Stimulated activated effector memory CD8-positive, alpha-beta T cell treated with anti-CD3 and anti-CD28 coated beads, Interleukin-12 subunit alpha, Interleukin-12 subunit beta, amount 100 ng/mL, for 72 hours (primary cell): ENCODE data around the gene BAZ2B.

Experiments
- ATAC-seq: fragments of 150-1000 bp; cut with Tn5 transposase; 2 replicates; pipeline ENCODE4 v1.10.0; 2021
- DNase-seq, 2 donors: peaks; one replicate each; pipeline ENCODE4 v3.0.0; 2021 to 2022; ENCODE audit warnings: low spot score in 2 of 2
- H3K27ac Mint-ChIP-seq: one replicate; pipeline ENCODE4 v1.8.0; 2022; ENCODE audit warnings: mild to moderate bottlenecking, mixed read lengths
- H3K36me3 Mint-ChIP-seq: one replicate; pipeline ENCODE4 v1.8.0; 2022; ENCODE audit warnings: mild to moderate bottlenecking, mixed read lengths
- H3K4me1 Mint-ChIP-seq: one replicate; pipeline ENCODE4 v1.8.0; 2022; ENCODE audit warnings: mixed read lengths
- H3K4me3 Mint-ChIP-seq: one replicate; pipeline ENCODE4 v1.8.0; 2022; ENCODE audit warnings: mild to moderate bottlenecking, mixed read lengths
- H3K9me3 Mint-ChIP-seq: one replicate; pipeline ENCODE4 v1.8.0; 2022; ENCODE audit warnings: mixed read lengths

The BAZ2B gene, protein sequence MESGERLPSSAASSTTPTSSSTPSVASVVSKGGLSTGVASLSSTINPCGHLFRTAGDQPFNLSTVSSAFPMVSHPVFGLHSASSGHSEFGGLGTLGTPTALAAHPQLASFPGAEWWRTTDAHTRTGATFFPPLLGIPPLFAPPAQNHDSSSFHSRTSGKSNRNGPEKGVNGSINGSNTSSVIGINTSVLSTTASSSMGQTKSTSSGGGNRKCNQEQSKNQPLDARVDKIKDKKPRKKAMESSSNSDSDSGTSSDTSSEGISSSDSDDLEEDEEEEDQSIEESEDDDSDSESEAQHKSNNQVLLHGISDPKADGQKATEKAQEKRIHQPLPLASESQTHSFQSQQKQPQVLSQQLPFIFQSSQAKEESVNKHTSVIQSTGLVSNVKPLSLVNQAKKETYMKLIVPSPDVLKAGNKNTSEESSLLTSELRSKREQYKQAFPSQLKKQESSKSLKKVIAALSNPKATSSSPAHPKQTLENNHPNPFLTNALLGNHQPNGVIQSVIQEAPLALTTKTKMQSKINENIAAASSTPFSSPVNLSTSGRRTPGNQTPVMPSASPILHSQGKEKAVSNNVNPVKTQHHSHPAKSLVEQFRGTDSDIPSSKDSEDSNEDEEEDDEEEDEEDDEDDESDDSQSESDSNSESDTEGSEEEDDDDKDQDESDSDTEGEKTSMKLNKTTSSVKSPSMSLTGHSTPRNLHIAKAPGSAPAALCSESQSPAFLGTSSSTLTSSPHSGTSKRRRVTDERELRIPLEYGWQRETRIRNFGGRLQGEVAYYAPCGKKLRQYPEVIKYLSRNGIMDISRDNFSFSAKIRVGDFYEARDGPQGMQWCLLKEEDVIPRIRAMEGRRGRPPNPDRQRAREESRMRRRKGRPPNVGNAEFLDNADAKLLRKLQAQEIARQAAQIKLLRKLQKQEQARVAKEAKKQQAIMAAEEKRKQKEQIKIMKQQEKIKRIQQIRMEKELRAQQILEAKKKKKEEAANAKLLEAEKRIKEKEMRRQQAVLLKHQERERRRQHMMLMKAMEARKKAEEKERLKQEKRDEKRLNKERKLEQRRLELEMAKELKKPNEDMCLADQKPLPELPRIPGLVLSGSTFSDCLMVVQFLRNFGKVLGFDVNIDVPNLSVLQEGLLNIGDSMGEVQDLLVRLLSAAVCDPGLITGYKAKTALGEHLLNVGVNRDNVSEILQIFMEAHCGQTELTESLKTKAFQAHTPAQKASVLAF (N-terminal part only)

GRCh38 chr2:159616286-159616701 lies at the start of gene BAZ2B:
Gene BAZ2B (minus strand): TSS chr2:159616548. CDS start chr2:159478719, 137,829 bp downstream.
- H3K4me3 Mint-ChIP-seq = peak within 1 kb of the TSS; percentile 83
- ATAC-seq (peak; percentile 34), DNase-seq (no peak)
- no peaks in the 10 kb centered on the region for H3K36me3 Mint-ChIP-seq
- H3K9me3 Mint-ChIP-seq = no peaks in the 10 kb centered on the region
- peak within 1 kb of the TSS; percentile 87 for H3K27ac Mint-ChIP-seq
- H3K4me1 Mint-ChIP-seq = peaks cover 6% of the 10 kb centered on the region

DNA sequence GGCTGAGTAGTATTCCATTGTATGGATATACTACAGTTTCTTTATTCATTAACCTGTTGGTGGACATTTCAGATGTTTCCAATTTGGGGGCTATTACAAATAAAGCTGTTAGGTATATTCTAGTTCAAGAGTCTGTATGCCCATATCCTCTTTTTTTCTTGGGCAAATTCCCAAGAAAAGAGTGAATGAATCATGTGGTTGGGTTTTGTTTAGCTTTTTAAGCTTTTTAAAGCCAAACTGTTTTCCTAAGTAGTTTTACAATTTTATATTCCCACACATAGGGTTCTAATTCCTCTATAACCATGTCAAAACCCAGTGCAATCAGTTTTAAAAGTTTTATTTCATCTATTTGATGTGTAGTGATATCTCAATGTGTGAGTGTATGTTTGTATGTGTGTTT lies 44.9 kb upstream of the BAZ2B start:
- Mint-ChIP-seq H3K27ac (no peak overlapping the region), H3K36me3 (no peaks in the 10 kb centered on the region), H3K4me3 (no peak overlapping the region), H3K9me3 (peaks cover 4% of the 10 kb centered on the region), H3K4me1 (no peaks in the 10 kb centered on the region)
- ATAC-seq (no peak), DNase-seq (no peak)

GRCh38 chr2:159658881-159659873 lies 42.8 kb upstream of the BAZ2B start:
- Mint-ChIP-seq H3K9me3 (peaks cover 13% of the 10 kb centered on the region), H3K4me1 (no peaks in the 10 kb centered on the region), H3K4me3 (no peak overlapping the region), H3K27ac (no peak overlapping the region), H3K36me3 (no peaks in the 10 kb centered on the region)
- no peak for ATAC-seq
- DNase-seq = no peak

GRCh38 chr2:159653962-159654361 lies 37.6 kb upstream of the BAZ2B start:
- Mint-ChIP-seq H3K36me3 (no peaks in the 10 kb centered on the region), H3K9me3 (peaks cover 13% of the 10 kb centered on the region), H3K27ac (no peak overlapping the region), H3K4me3 (no peak overlapping the region), H3K4me1 (no peaks in the 10 kb centered on the region)
- DNase-seq (no peak), ATAC-seq (no peak)

DNA sequence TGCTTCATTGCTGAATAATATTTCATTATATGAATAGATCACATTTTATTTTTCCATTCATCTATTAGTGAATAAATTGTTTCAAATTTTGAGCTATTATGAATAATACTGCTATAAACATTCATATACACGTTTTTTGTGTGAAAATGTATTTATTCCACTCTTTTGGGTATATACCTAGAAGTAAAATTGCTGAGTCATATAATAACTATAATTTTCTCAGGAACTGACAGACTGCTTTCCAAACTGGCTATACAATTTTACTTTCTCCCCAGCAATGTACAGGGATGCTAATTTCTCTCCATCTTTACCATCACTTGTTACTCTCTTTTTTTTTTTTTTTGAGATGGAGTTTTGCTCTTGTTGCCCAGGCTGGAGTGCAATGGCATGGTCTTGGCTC lies 35.5 kb upstream of the BAZ2B start:
- Mint-ChIP-seq H3K9me3 (peaks cover 13% of the 10 kb centered on the region), H3K4me3 (no peak overlapping the region), H3K27ac (no peak overlapping the region), H3K4me1 (no peaks in the 10 kb centered on the region), H3K36me3 (no peaks in the 10 kb centered on the region)
- DNase-seq (no peak), ATAC-seq (no peak)

DNA sequence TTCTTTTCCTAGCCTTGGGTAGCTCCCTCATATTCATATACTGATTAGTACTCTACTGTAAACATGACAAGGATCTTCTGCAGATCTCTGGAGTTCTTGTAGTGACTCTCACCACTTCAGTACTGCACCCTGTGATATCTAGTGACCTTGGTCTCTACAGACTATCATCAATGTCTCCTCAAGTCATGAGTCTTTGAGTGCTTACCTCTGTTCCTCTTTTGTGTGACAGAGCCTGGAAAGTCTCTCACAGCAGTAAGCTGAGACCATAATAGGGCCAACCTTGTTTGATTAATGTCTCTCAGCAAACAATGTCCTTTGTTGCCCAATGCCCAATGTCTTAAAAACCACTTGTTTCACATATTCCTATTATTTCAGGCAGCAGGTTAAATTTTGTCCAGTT lies 34.2 kb upstream of the BAZ2B start:
- H3K9me3 Mint-ChIP-seq = peaks cover 6% of the 10 kb centered on the region
- DNase-seq (no peak), ATAC-seq (no peak)
- H3K4me3 Mint-ChIP-seq = no peak overlapping the region
- no peaks in the 10 kb centered on the region for H3K36me3 Mint-ChIP-seq
- no peak overlapping the region for H3K27ac Mint-ChIP-seq
- H3K4me1 Mint-ChIP-seq = no peaks in the 10 kb centered on the region

DNA sequence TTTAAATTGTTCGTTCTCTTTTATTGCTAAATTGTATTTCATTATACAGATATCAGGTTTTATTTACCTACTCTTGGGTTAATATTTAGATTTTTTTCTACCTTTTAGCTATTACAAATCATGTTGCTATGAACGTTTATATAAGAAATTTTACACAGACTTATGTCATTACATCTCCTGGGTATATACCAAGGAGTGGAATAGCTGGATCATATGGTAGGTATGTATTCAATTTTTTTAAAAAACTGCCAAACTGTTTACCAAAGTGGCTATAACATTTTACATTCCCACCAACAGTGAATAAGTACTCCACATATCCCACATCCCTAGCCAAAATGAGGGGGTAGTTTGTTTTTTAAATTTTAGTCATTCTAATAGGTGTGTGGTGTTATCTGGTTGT lies 32.3 kb upstream of the BAZ2B start:
- ATAC-seq = no peak
- no peaks in the 10 kb centered on the region for H3K36me3 Mint-ChIP-seq

GRCh38 chr2:159647667-159648066 lies 31.3 kb upstream of the BAZ2B start:
- no peaks in the 10 kb centered on the region for H3K36me3 Mint-ChIP-seq
- no peak overlapping the region for H3K27ac Mint-ChIP-seq
- no peaks in the 10 kb centered on the region for H3K4me1 Mint-ChIP-seq
- DNase-seq (no peak), ATAC-seq (no peak)
- H3K4me3 Mint-ChIP-seq = no peak overlapping the region
- no peaks in the 10 kb centered on the region for H3K9me3 Mint-ChIP-seq

More for the DNA sequence above, 32.3 kb upstream of the BAZ2B start:
- no peaks in the 10 kb centered on the region for H3K4me1 Mint-ChIP-seq
- no peak overlapping the region for H3K27ac Mint-ChIP-seq
- no peak overlapping the region for H3K4me3 Mint-ChIP-seq
- DNase-seq = no peak
- no peaks in the 10 kb centered on the region for H3K9me3 Mint-ChIP-seq

- no peak for DNase-seq
- no peak overlapping the region for H3K27ac Mint-ChIP-seq
- H3K4me1 Mint-ChIP-seq = no peaks in the 10 kb centered on the region
- H3K36me3 Mint-ChIP-seq = no peaks in the 10 kb centered on the region
- no peak for ATAC-seq
- H3K4me3 Mint-ChIP-seq = no peak overlapping the region
- H3K9me3 Mint-ChIP-seq = peaks cover 17% of the 10 kb centered on the region
These were observed 23.8 kb upstream of the BAZ2B start for GRCh38 chr2:159640176-159640575.

GRCh38 chr2:159639712-159640111 lies 23.4 kb upstream of the BAZ2B start:
- Mint-ChIP-seq H3K27ac (no peak overlapping the region), H3K4me1 (no peaks in the 10 kb centered on the region), H3K4me3 (no peak overlapping the region), H3K36me3 (no peaks in the 10 kb centered on the region), H3K9me3 (peaks cover 17% of the 10 kb centered on the region)
- DNase-seq (no peak), ATAC-seq (no peak)

DNA sequence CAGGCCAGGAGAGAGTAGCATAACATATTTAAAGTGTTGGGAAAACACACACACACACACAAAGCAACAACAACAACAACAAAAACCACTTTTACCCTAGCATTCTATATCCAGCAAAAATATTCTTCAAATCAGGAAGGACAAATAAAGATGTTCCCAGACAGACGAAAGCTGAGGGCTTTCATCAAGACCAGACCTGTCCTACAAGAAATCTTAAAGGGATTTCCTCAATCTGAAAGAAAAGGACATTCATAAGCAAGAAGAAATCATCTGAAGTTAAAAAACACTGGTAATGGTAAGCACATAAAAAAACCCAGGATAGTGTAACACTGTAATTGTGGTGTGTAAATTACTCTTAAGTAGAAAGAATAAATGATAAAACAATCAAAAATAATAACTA lies 22.7 kb upstream of the BAZ2B start:
- Mint-ChIP-seq H3K36me3 (no peaks in the 10 kb centered on the region), H3K9me3 (peaks cover 17% of the 10 kb centered on the region), H3K4me3 (no peak overlapping the region), H3K27ac (no peak overlapping the region), H3K4me1 (no peaks in the 10 kb centered on the region)
- DNase-seq = no peak
- no peak for ATAC-seq

DNA sequence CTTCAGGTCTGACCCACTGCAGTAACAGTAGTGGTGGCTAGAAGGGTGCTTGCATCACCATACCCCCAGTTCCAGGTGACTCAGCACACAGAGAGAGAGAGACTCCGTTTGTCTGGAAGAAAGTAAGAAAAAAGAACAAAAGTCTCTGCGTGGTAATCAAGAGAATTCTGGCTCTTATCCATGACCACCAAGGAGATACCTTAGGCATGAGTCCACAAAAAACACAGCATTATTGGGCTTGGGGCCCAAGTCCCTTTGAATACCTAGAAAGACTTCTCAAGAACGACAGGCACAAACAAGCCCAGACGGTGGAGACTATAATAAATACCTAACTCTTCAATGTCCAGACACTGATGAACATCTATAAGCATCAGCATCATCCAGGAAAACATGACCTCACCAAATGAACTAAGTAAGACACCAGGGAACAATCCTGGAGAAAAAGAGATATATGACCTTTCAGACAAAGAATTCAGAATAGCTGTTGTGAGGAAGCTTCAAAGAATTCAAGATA lies 21.7 kb upstream of the BAZ2B start:
- H3K36me3 Mint-ChIP-seq = no peaks in the 10 kb centered on the region
- H3K9me3 Mint-ChIP-seq = peaks cover 17% of the 10 kb centered on the region
- no peak overlapping the region for H3K27ac Mint-ChIP-seq
- DNase-seq = no peak
- H3K4me3 Mint-ChIP-seq = no peak overlapping the region
- H3K4me1 Mint-ChIP-seq = no peaks in the 10 kb centered on the region
- no peak for ATAC-seq

DNA sequence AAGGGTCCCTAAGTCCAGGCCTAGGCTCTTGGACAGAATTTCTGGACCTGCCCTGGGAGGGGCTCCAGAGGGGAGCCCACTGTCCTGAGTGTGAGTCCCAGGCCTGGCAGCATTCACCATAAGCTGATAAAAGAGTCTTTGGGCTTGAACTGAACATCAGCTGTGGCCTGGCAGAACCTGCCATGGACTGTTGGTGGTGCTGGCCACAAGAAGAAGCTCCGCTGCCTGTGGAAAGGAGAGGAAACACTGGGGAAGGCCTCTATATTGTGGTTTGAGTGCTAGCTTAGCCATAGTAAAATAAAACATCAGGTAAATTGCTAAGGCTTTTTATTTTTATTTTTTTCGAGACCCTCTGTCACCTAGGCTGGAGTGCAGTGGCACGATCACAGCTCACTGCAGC lies 20.9 kb upstream of the BAZ2B start:
- Mint-ChIP-seq H3K36me3 (no peaks in the 10 kb centered on the region), H3K4me1 (no peaks in the 10 kb centered on the region), H3K4me3 (no peak overlapping the region), H3K9me3 (peaks cover 17% of the 10 kb centered on the region), H3K27ac (no peak overlapping the region)
- no peak for DNase-seq
- no peak for ATAC-seq
